ENCODE data around the gene OCEL1.

DNA sequence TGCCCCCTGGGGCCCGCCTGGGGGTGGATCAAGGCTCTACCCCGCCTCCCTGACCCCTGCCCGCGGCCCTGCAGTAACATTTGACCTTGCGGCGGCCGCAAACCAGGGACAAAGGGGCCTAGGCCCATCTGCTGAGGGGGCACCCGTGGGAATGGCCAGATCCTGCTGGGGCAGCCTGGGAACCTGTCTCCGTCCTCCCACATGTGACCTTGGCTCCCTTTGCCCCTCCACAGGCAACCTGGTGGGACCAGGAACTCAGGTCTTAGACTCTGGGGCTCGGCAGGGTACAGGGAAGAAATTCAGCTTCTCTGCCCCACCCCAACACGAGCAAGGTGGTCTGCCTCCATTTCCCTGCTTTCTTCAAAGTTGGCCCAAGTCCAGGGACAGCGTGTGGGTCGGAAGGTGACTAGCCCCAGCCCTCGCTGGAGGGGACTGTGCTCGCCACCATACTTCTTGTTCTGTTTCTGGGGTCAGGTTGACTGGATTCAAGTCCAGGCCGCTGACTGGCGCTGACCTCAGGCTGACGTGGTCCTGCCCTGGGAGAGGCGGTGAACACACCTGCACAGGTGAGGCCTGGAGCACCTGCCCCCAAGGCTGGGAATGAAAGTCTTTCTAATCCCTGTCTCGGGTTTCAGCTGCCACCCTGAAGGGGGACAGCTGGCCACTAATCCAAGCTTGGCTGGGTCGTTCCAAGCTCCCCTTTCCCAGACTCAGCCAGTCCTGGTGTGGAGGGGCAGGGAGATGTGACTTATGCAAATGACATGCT, 22.2 kb downstream of the OCEL1 start:
- TF ChIP-seq, protein P1, sequence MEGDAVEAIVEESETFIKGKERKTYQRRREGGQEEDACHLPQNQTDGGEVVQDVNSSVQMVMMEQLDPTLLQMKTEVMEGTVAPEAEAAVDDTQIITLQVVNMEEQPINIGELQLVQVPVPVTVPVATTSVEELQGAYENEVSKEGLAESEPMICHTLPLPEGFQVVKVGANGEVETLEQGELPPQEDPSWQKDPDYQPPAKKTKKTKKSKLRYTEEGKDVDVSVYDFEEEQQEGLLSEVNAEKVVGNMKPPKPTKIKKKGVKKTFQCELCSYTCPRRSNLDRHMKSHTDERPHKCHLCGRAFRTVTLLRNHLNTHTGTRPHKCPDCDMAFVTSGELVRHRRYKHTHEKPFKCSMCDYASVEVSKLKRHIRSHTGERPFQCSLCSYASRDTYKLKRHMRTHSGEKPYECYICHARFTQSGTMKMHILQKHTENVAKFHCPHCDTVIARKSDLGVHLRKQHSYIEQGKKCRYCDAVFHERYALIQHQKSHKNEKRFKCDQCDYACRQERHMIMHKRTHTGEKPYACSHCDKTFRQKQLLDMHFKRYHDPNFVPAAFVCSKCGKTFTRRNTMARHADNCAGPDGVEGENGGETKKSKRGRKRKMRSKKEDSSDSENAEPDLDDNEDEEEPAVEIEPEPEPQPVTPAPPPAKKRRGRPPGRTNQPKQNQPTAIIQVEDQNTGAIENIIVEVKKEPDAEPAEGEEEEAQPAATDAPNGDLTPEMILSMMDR (IDR thresholded peaks at IDR 0.05) = no peak
- TF ChIP-seq ZFX (IDR thresholded peaks at IDR 0.05; ENCODE audit: borderline replicate concordance) = no peak

All from 22Rv1 (cell line).